ENCODE measurements around the gene IGSF6.

The IGSF6 gene

DNA sequence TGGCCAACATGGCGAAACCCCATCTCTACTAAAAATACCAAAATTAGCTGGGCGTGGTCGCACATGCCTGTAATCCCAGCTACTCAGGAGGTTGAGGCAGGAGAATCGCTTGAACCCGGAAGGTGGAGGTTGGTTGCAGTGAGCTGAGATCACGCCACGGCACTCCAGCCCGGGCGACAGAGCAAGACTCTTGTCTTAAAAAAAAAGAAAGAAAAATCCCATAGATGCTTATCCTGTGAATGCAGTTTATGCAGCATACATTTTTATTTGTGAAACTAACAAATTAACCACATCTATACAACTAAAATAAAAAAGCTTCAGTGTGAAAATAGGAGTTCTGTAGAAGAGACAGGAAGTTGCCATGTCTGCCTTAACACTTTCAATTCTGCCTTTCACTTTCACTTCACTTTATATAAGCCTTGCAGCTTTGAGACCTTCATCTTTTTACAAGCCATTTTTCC lies 7.1 kb downstream of the IGSF6 start:
- TF ChIP-seq, protein P1, sequence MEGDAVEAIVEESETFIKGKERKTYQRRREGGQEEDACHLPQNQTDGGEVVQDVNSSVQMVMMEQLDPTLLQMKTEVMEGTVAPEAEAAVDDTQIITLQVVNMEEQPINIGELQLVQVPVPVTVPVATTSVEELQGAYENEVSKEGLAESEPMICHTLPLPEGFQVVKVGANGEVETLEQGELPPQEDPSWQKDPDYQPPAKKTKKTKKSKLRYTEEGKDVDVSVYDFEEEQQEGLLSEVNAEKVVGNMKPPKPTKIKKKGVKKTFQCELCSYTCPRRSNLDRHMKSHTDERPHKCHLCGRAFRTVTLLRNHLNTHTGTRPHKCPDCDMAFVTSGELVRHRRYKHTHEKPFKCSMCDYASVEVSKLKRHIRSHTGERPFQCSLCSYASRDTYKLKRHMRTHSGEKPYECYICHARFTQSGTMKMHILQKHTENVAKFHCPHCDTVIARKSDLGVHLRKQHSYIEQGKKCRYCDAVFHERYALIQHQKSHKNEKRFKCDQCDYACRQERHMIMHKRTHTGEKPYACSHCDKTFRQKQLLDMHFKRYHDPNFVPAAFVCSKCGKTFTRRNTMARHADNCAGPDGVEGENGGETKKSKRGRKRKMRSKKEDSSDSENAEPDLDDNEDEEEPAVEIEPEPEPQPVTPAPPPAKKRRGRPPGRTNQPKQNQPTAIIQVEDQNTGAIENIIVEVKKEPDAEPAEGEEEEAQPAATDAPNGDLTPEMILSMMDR (IDR thresholded peaks at IDR 0.05; ENCODE audit: low read depth, low read length): no peak
- in situ Hi-C loops (cut with HindIII; ENCODE audit: low sequenced_read_pairs): no loop called here
- H3K4me3 ChIP-seq (ENCODE audit: low read depth, low read length): no peak overlapping the region
- DNase-seq (ENCODE audit: low read depth, low spot score): peak; percentile 38

- no peak for DNase-seq (ENCODE audit: low read depth, low spot score)
- in situ Hi-C loops (cut with HindIII; ENCODE audit: low sequenced_read_pairs): no loop called here
- TF ChIP-seq, protein P1 (IDR thresholded peaks at IDR 0.05; ENCODE audit: low read depth, low read length): no peak
- no peak overlapping the region for H3K4me3 ChIP-seq (ENCODE audit: low read depth, low read length)
Measured at GRCh38 chr16:21644674-21645073, 7.7 kb downstream of the IGSF6 start.

GRCh38 chr16:21643785-21644184 lies 8.6 kb downstream of the IGSF6 start:
- no peak for DNase-seq (ENCODE audit: low read depth, low spot score)
- in situ Hi-C loops (cut with HindIII; ENCODE audit: low sequenced_read_pairs): no loop called here
- TF ChIP-seq, protein P1 (IDR thresholded peaks at IDR 0.05; ENCODE audit: low read depth, low read length): no peak
- H3K4me3 ChIP-seq (ENCODE audit: low read depth, low read length): no peak overlapping the region

- DNase-seq (ENCODE audit: low read depth, low spot score): no peak
- TF ChIP-seq, protein P1 (IDR thresholded peaks at IDR 0.05; ENCODE audit: low read depth, low read length): no peak
- in situ Hi-C loops (cut with HindIII; ENCODE audit: low sequenced_read_pairs): no loop called here
- H3K4me3 ChIP-seq (ENCODE audit: low read depth, low read length): no peak overlapping the region
Measured at GRCh38 chr16:21642861-21643260, 9.5 kb downstream of the IGSF6 start.

GRCh38 chr16:21641916-21642315 lies 10.5 kb downstream of the IGSF6 start:
- H3K4me3 ChIP-seq (ENCODE audit: low read depth, low read length): no peak overlapping the region
- in situ Hi-C loops (cut with HindIII; ENCODE audit: low sequenced_read_pairs): no loop called here
- DNase-seq (ENCODE audit: low read depth, low spot score): no peak
- TF ChIP-seq, protein P1 (IDR thresholded peaks at IDR 0.05; ENCODE audit: low read depth, low read length): no peak

GRCh38 chr16:21639493-21639892 lies 12.9 kb downstream of the IGSF6 start:
- DNase-seq (ENCODE audit: low read depth, low spot score): no peak
- TF ChIP-seq, protein P1 (IDR thresholded peaks at IDR 0.05; ENCODE audit: low read depth, low read length): no peak
- in situ Hi-C loops (cut with HindIII; ENCODE audit: low sequenced_read_pairs): no loop called here
- H3K4me3 ChIP-seq (ENCODE audit: low read depth, low read length): no peak overlapping the region

- DNase-seq (ENCODE audit: low read depth, low spot score): peak; percentile 35
Measured at GRCh38 chr16:21638573-21638975, 13.8 kb downstream of the IGSF6 start.

More at GRCh38 chr16:21638573-21638975, 13.8 kb downstream of the IGSF6 start:
- TF ChIP-seq, protein P1 (IDR thresholded peaks at IDR 0.05; ENCODE audit: low read depth, low read length): no peak
- H3K4me3 ChIP-seq (ENCODE audit: low read depth, low read length): no peak overlapping the region
- in situ Hi-C loops (cut with HindIII; ENCODE audit: low sequenced_read_pairs): no loop called here

All from astrocyte of the spinal cord (primary cell).